ENCODE data around the gene CCDC158.

The CCDC158 gene

DNA sequence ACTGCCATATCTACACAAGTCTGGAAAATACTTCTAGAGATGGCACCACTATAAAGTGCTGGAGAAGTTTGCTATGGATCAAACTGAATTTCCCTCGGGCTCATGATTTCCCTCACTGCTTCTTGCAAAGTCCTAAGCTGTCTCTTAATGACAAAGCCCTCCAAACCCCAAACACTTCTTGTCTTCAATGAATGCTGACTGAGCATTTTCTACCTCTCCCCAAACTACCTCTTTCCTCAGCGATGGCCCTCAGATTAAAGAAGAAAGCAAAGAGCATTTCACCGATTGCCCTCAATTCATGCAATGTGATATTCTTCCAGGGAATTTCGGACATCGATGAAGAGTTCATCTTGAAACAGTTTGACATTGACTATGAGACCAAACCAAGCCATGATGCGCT is 149.7 kb downstream of the CCDC158 start:
- Histone ChIP-seq H3K36me3 (ENCODE audit: control insufficient read depth, insufficient read depth, low read length) (no peaks in the 10 kb centered on the region), H3K4me3 (replicated peaks; ENCODE audit: low read depth, low read length) (no peak overlapping the region), H3K27me3 (replicated peaks; ENCODE audit: control insufficient read depth, insufficient read depth, low read length) (no peaks in the 10 kb centered on the region; the same call in 1 of the 2 replicates)
- TF ChIP-seq, protein P1, sequence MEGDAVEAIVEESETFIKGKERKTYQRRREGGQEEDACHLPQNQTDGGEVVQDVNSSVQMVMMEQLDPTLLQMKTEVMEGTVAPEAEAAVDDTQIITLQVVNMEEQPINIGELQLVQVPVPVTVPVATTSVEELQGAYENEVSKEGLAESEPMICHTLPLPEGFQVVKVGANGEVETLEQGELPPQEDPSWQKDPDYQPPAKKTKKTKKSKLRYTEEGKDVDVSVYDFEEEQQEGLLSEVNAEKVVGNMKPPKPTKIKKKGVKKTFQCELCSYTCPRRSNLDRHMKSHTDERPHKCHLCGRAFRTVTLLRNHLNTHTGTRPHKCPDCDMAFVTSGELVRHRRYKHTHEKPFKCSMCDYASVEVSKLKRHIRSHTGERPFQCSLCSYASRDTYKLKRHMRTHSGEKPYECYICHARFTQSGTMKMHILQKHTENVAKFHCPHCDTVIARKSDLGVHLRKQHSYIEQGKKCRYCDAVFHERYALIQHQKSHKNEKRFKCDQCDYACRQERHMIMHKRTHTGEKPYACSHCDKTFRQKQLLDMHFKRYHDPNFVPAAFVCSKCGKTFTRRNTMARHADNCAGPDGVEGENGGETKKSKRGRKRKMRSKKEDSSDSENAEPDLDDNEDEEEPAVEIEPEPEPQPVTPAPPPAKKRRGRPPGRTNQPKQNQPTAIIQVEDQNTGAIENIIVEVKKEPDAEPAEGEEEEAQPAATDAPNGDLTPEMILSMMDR (IDR thresholded peaks at IDR 0.05; ENCODE audit: insufficient read depth, low read length, poor library complexity, severe bottlenecking): no peak
- no peak for DNase-seq (ENCODE audit: extremely low read depth, insufficient read length)

DNA sequence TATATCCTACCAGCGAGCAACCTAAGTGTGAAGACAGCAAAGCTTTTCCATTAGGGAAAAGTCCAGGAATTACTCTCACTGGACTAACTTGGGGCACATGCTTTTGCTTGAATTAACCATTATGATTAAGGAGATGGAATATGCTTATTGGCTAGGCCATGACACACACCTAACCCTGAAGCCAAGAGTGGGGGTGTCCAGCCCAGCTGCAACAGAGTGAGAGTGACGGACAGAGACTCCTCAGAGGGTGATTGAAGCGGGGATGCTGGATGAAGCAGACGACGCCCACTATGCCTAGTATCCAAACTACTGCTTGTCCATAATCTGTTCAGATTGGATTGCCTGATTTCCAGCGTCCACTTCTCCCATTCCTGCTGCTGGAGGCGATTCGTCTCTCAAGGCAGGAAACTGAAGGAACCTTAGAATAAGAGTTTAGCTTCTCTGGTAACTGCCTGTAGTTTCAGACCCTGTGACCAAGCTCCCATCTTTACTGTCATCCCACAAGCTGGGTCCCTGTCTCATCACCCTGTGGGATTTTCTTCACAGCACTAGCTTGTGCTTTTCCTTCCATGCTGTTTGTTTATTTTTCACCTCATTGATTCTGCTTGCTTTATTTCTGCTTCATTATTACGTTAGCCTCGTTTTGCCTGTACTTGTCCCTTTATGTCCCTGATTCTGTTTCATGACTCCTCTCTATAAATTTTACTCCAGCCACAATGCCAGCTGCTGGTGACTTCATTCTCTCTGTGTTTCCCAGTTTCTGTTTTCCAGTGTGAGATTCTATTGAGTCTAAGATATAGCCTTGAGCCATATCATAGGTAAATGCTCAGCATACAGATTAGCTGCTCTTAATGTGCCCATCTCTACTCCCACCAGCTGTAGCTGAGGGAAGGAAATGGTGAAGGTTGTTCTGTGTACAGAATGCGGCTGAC is 150.4 kb downstream of the CCDC158 start:
- TF ChIP-seq, protein P1 (IDR thresholded peaks at IDR 0.05; ENCODE audit: insufficient read depth, low read length, poor library complexity, severe bottlenecking): no peak
- DNase-seq (ENCODE audit: extremely low read depth, insufficient read length): no peak

GRCh38 chr4:76267811-76268210 is 153.1 kb downstream of the CCDC158 start:
- no peaks in the 10 kb centered on the region for H3K36me3 ChIP-seq (ENCODE audit: control insufficient read depth, insufficient read depth, low read length)
- TF ChIP-seq, protein P1 (IDR thresholded peaks at IDR 0.05; ENCODE audit: insufficient read depth, low read length, poor library complexity, severe bottlenecking): no peak
- H3K27me3 ChIP-seq (replicated peaks; ENCODE audit: control insufficient read depth, insufficient read depth, low read length): peaks cover 2% of the 10 kb centered on the region; the same call in 1 of the 2 replicates
- no peak overlapping the region for H3K4me3 ChIP-seq (replicated peaks; ENCODE audit: low read depth, low read length)
- no peak for DNase-seq (ENCODE audit: extremely low read depth, insufficient read length)

More for the DNA sequence above, 150.4 kb downstream of the CCDC158 start:
- no peaks in the 10 kb centered on the region for H3K36me3 ChIP-seq (ENCODE audit: control insufficient read depth, insufficient read depth, low read length)
- H3K4me3 ChIP-seq (replicated peaks; ENCODE audit: low read depth, low read length): no peak overlapping the region
- H3K27me3 ChIP-seq (replicated peaks; ENCODE audit: control insufficient read depth, insufficient read depth, low read length): no peaks in the 10 kb centered on the region; the same call in 1 of the 2 replicates

- no peaks in the 10 kb centered on the region for H3K36me3 ChIP-seq (ENCODE audit: control insufficient read depth, insufficient read depth, low read length)
- no peak overlapping the region for H3K4me3 ChIP-seq (replicated peaks; ENCODE audit: low read depth, low read length)
- DNase-seq (ENCODE audit: extremely low read depth, insufficient read length): no peak
- H3K27me3 ChIP-seq (replicated peaks; ENCODE audit: control insufficient read depth, insufficient read depth, low read length): peaks cover 2% of the 10 kb centered on the region; the same call in 1 of the 2 replicates
- TF ChIP-seq, protein P1 (IDR thresholded peaks at IDR 0.05; ENCODE audit: insufficient read depth, low read length, poor library complexity, severe bottlenecking): no peak
These were observed 154.3 kb downstream of the CCDC158 start for GRCh38 chr4:76266627-76267026.

DNA sequence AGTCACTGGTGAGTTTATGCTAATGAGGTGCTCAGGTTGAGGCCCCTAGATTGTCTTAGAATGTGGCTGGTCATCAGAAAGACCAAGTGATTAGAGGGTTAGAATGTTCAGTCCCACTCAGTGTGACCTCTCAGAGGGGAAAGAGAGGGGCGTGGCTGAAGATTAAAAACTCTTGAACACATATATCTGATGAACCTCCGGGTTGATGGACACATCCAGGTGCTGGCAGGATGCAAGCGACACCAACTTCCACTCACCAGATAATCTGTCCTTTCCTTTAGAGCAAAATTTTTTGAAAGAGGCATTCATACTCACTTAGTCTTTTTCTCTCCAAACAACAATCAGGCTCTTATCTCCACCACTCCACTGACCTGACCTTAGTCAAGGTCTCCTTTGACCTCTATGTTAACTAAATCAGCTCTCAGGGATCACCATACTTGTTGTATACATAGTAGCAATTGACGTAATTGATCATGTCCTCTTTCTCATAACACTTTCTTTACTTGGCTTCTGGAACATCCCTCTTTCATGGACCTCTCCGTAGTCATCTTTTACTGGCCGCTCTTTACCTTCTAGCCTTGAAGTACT is 155.2 kb downstream of the CCDC158 start:
- no peak for DNase-seq (ENCODE audit: extremely low read depth, insufficient read length)
- H3K27me3 ChIP-seq (replicated peaks; ENCODE audit: control insufficient read depth, insufficient read depth, low read length): peaks cover 2% of the 10 kb centered on the region; the same call in 1 of the 2 replicates
- TF ChIP-seq, protein P1 (IDR thresholded peaks at IDR 0.05; ENCODE audit: insufficient read depth, low read length, poor library complexity, severe bottlenecking): no peak
- no peak overlapping the region for H3K4me3 ChIP-seq (replicated peaks; ENCODE audit: low read depth, low read length)
- no peaks in the 10 kb centered on the region for H3K36me3 ChIP-seq (ENCODE audit: control insufficient read depth, insufficient read depth, low read length)
